BLaER1 treated with 17β-estradiol and CSF1 and Interleukin-3, amounts not matched to agents 10 nM and 100 nM (cell line): ENCODE data around the gene NME8.
"Not testable (repeated sequence)": the region's sequence is repeated elsewhere in the genome, so short reads cannot be mapped to it uniquely, and the experiment has no call there.

ENCODE experiments used
- H3K27ac ChIP-seq, 11 experiments: shearing (Covaris generic); formaldehyde crosslinking; 2 replicates each; pipeline ENCODE4 v1.8.1; 2022
- H3K27me3 ChIP-seq, 11 experiments: shearing (Covaris generic); formaldehyde crosslinking; 2 replicates each; pipeline ENCODE4 v1.8.1; 2022
- H3K36me3 ChIP-seq, 11 experiments: shearing (Covaris generic); formaldehyde crosslinking; 2 replicates each; pipeline ENCODE4 v1.8.1; 2022
- H3K4me1 ChIP-seq, 10 experiments: shearing (Covaris generic); formaldehyde crosslinking; 2 replicates each; pipeline ENCODE4 v1.8.1; 2022
- H3K4me2 ChIP-seq, 11 experiments: shearing (Covaris generic); formaldehyde crosslinking; 2 replicates each; pipeline ENCODE4 v1.8.1; 2022
- H3K4me3 ChIP-seq, 10 experiments: shearing (Covaris generic); formaldehyde crosslinking; 2 replicates each; pipeline ENCODE4 v1.8.1; 2022
- H3K9ac ChIP-seq, 11 experiments: shearing (Covaris generic); formaldehyde crosslinking; 2 replicates each; pipeline ENCODE4 v1.8.1; 2022
- H3K9me3 ChIP-seq, 11 experiments: shearing (Covaris generic); formaldehyde crosslinking; replicated peaks in 1 of 11; 2 replicates each; pipeline ENCODE4 v1.8.1; 2022
- H4K20me1 ChIP-seq, 11 experiments: shearing (Covaris generic); formaldehyde crosslinking; 2 replicates each; pipeline ENCODE4 v1.8.1; 2022
- Cebpa-rat ChIP-seq, 11 experiments: shearing (Covaris generic); IDR thresholded peaks; 2 replicates each; pipeline ENCODE4 v1.8.1; 2022

The NME8 gene

GRCh38 chr7:37848297-37848696 is at the start of gene NME8:
Gene NME8 (plus strand): TSS chr7:37848597. CDS start chr7:37850267, 1,670 bp downstream.
- Histone ChIP-seq H3K4me1 (no peaks in the 10 kb centered on the region), H3K27ac (no peak within 1 kb of the TSS), H3K36me3 (no peaks in the 10 kb centered on the region), H3K4me2 (no peak within 1 kb of the TSS), H3K9ac (no peak within 1 kb of the TSS), H3K9me3 (peaks cover 0 to 20% (median 0%) of the 10 kb centered on the region in 11 experiments; a peak in 8 of 22 replicates), H3K27me3 (no peaks in the 10 kb centered on the region), H4K20me1 (no peaks in the 10 kb centered on the region), H3K4me3 (no peak within 1 kb of the TSS)
- no peak for TF ChIP-seq Cebpa-rat (IDR thresholded peaks at IDR 0.05)

- H4K20me1 ChIP-seq: no peaks in the 10 kb centered on the region
- H3K27me3 ChIP-seq: no peaks in the 10 kb centered on the region
Measured at GRCh38 chr7:37806152-37806551, 42.2 kb upstream of the NME8 start.

GRCh38 chr7:37812161-37812580 is 36.2 kb upstream of the NME8 start:
- not testable (repeated sequence) for H3K4me1 ChIP-seq, H3K36me3 ChIP-seq, H3K27ac ChIP-seq, H4K20me1 ChIP-seq, H3K27me3 ChIP-seq, H3K9ac ChIP-seq, H3K9me3 ChIP-seq, H3K4me3 ChIP-seq
- peak overlapping the region in 2 of 11 experiments; percentile 10 to 24; a peak in 2 of 22 replicates for H3K4me2 ChIP-seq

More at GRCh38 chr7:37806152-37806551, 42.2 kb upstream of the NME8 start:
- Histone ChIP-seq H3K4me2 (no peak overlapping the region), H3K4me3 (no peak overlapping the region), H3K9me3 (peaks cover 0 to 21% (median 9%) of the 10 kb centered on the region in 11 experiments; a peak in 12 of 22 replicates), H3K27ac (no peak overlapping the region), H3K36me3 (no peaks in the 10 kb centered on the region), H3K9ac (no peak overlapping the region), H3K4me1 (no peaks in the 10 kb centered on the region)
- TF ChIP-seq Cebpa-rat (IDR thresholded peaks at IDR 0.05): no peak

- no peak overlapping the region for H3K4me2 ChIP-seq
- no peak for TF ChIP-seq Cebpa-rat (IDR thresholded peaks at IDR 0.05)
Measured at GRCh38 chr7:37815671-37816371, 32.6 kb upstream of the NME8 start.

GRCh38 chr7:37816922-37817590 is 31.3 kb upstream of the NME8 start:
- no peak overlapping the region for H3K4me2 ChIP-seq
- no peaks in the 10 kb centered on the region for H4K20me1 ChIP-seq
- TF ChIP-seq Cebpa-rat (IDR thresholded peaks at IDR 0.05): no peak

More at GRCh38 chr7:37815671-37816371, 32.6 kb upstream of the NME8 start:
- Histone ChIP-seq H3K27ac (no peak overlapping the region), H3K27me3 (no peaks in the 10 kb centered on the region), H3K4me3 (no peak overlapping the region), H3K4me1 (peaks cover 0 to 8% (median 0%) of the 10 kb centered on the region in 10 experiments; a peak in 3 of 20 replicates), H4K20me1 (no peaks in the 10 kb centered on the region), H3K36me3 (no peaks in the 10 kb centered on the region), H3K9ac (no peak overlapping the region), H3K9me3 (peaks cover 0 to 4% (median 0%) of the 10 kb centered on the region in 11 experiments; a peak in 1 of 22 replicates)

GRCh38 chr7:37817591-37817960 is 30.8 kb upstream of the NME8 start:
- H3K9ac ChIP-seq: no peak overlapping the region
- no peaks in the 10 kb centered on the region for H4K20me1 ChIP-seq

More at GRCh38 chr7:37816922-37817590, 31.3 kb upstream of the NME8 start:
- H3K9me3 ChIP-seq: peaks cover 0 to 7% (median 0%) of the 10 kb centered on the region in 11 experiments; a peak in 4 of 22 replicates
- H3K27me3 ChIP-seq: no peaks in the 10 kb centered on the region
- H3K4me3 ChIP-seq: no peak overlapping the region
- no peaks in the 10 kb centered on the region for H3K36me3 ChIP-seq
- H3K27ac ChIP-seq: no peak overlapping the region
- H3K9ac ChIP-seq: no peak overlapping the region
- H3K4me1 ChIP-seq: peaks cover 0 to 3% (median 0%) of the 10 kb centered on the region in 10 experiments; a peak in 2 of 20 replicates

GRCh38 chr7:37817996-37818720 is 30.2 kb upstream of the NME8 start:
- H3K4me3 ChIP-seq: no peak overlapping the region
- H4K20me1 ChIP-seq: no peaks in the 10 kb centered on the region
- H3K27me3 ChIP-seq: no peaks in the 10 kb centered on the region
- H3K9me3 ChIP-seq: peaks cover 0 to 7% (median 0%) of the 10 kb centered on the region in 11 experiments; a peak in 4 of 22 replicates
- no peaks in the 10 kb centered on the region for H3K4me1 ChIP-seq
- TF ChIP-seq Cebpa-rat (IDR thresholded peaks at IDR 0.05): no peak
- no peak overlapping the region for H3K27ac ChIP-seq
- no peaks in the 10 kb centered on the region for H3K36me3 ChIP-seq
- no peak overlapping the region for H3K9ac ChIP-seq
- no peak overlapping the region for H3K4me2 ChIP-seq

More at GRCh38 chr7:37817591-37817960, 30.8 kb upstream of the NME8 start:
- Histone ChIP-seq H3K27ac (no peak overlapping the region), H3K4me1 (no peaks in the 10 kb centered on the region), H3K36me3 (no peaks in the 10 kb centered on the region), H3K9me3 (peaks cover 0 to 7% (median 0%) of the 10 kb centered on the region in 11 experiments; a peak in 4 of 22 replicates), H3K4me3 (no peak overlapping the region), H3K27me3 (no peaks in the 10 kb centered on the region), H3K4me2 (no peak overlapping the region)
- no peak for TF ChIP-seq Cebpa-rat (IDR thresholded peaks at IDR 0.05)

- Histone ChIP-seq H3K27ac (no peak overlapping the region), H3K4me3 (no peak overlapping the region), H3K9me3 (peaks cover 0 to 7% (median 0%) of the 10 kb centered on the region in 11 experiments; a peak in 3 of 22 replicates), H3K9ac (no peak overlapping the region), H3K36me3 (no peaks in the 10 kb centered on the region), H4K20me1 (no peaks in the 10 kb centered on the region), H3K27me3 (no peaks in the 10 kb centered on the region), H3K4me1 (peaks cover 0 to 11% (median 4%) of the 10 kb centered on the region in 10 experiments; a peak in 8 of 20 replicates), H3K4me2 (no peak overlapping the region)
- TF ChIP-seq Cebpa-rat (IDR thresholded peaks at IDR 0.05): 0 out of 22 replicates have a peak, but pooled peaks of 1 of the 11 experiments have one; percentile 8
Measured at GRCh38 chr7:37820708-37821468, 27.5 kb upstream of the NME8 start.
